ENCODE results near the gene ZDHHC24.

DNA sequence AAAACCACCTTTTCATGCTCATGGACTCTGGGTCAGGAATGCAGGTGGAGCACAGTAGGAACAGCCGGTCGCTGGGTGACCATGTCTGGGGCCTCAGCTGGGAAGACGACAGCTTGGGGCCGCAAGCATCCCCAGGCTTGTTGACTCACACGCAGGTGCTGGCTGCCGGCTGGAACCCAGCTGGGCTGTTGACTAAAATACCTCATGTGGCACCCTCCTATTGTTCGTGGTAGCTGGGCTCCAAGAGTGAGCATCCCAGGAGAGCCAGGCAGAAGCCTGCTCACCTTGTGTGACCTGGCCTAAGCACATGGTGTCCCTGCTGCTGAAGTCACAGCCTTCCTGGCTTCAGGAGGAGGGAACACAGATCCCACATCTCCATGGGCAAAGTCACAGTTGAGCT lies 56.2 kb downstream of the ZDHHC24 start:
- TF ChIP-seq, protein P1, sequence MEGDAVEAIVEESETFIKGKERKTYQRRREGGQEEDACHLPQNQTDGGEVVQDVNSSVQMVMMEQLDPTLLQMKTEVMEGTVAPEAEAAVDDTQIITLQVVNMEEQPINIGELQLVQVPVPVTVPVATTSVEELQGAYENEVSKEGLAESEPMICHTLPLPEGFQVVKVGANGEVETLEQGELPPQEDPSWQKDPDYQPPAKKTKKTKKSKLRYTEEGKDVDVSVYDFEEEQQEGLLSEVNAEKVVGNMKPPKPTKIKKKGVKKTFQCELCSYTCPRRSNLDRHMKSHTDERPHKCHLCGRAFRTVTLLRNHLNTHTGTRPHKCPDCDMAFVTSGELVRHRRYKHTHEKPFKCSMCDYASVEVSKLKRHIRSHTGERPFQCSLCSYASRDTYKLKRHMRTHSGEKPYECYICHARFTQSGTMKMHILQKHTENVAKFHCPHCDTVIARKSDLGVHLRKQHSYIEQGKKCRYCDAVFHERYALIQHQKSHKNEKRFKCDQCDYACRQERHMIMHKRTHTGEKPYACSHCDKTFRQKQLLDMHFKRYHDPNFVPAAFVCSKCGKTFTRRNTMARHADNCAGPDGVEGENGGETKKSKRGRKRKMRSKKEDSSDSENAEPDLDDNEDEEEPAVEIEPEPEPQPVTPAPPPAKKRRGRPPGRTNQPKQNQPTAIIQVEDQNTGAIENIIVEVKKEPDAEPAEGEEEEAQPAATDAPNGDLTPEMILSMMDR (IDR thresholded peaks at IDR 0.05), result no peak
- TF ChIP-seq EZH2phosphoT487 (IDR thresholded peaks at IDR 0.05) (no peak), EZH2 (IDR thresholded peaks at IDR 0.05) (no peak)

All from neural progenitor cell (in vitro differentiated cells).